Lower leg skin (tissue), 4 donors: ENCODE results near the gene ARFRP1. TPM values are rescaled to one million over a fixed set of nuclear protein-coding genes. Genes with fewer than 3 reads are reported as not detected.

Experiments used
- DNase-seq, 2 donors: peaks; one replicate each; pipeline ENCODE4 v3.0.0-alpha.2; 2019; ENCODE audit warnings: low spot score in 2 of 2
- H3K4me3 ChIP-seq: fragments of 200-600 bp; sonication (generic); 2 replicates; pipeline ENCODE4 v1.5.1; 2017; ENCODE audit warnings: mild to moderate bottlenecking, low read depth; ENCODE audit not compliant: poor library complexity, severe bottlenecking
- CTCF ChIP-seq, 3 donors: fragments of 450-650 bp; IDR thresholded peaks; one replicate each; pipeline ENCODE4 v1.5.1; 2016; ENCODE audit warnings: antibody characterized with exemption in 3 of 3, mild to moderate bottlenecking in 3 of 3, moderate library complexity in 2 of 3
- POLR2A ChIP-seq, 2 donors: fragments of 450-650 bp; IDR thresholded peaks; one replicate each; pipeline ENCODE4 v1.6.1; 2016 to 2017; ENCODE audit warnings: antibody characterized with exemption in 2 of 2, mild to moderate bottlenecking in 1 of 2, moderate library complexity in 1 of 2
- WGBS, 2 donors: methylation state at CpG; one replicate each; pipeline ENCODE4 v1.1.5; 2018; 5-methylcytosine and 5-hydroxymethylcytosine counted together
- intact Hi-C: fragments of 100-400 bp; cut with DNase I; formaldehyde crosslinking; loops from one replicate; pipeline ENCODE4 v1.15.0; 2023; ENCODE audit warnings: low total_unique reads
- total RNA-seq, 4 donors: library from RNA; depleted of rRNA; stranded (reverse); fragments of >200 nt; gene quantifications; one replicate each; pipeline ENCODE4 v1.1.0, GENCODE V29; 2016

The ARFRP1 gene
- total RNA-seq, 4 donors from 2014 or later = 20.7 to 42.6 (median 34.7) TPM

GRCh38 chr20:63656451-63656850 lies 51.3 kb downstream of the ARFRP1 start:
- WGBS, 2 donors = 82 to 95% methylated on average over 3 of the region's 3 CpGs
- no peak overlapping the region for H3K4me3 ChIP-seq
- DNase-seq = no peak
- TF ChIP-seq POLR2A (IDR thresholded peaks at IDR 0.05) (no peak), CTCF (IDR thresholded peaks at IDR 0.05) (no peak)
- intact Hi-C loops = no loop called here

GRCh38 chr20:63655249-63655648 lies 52.5 kb downstream of the ARFRP1 start:
- no peak for TF ChIP-seq CTCF (IDR thresholded peaks at IDR 0.05)
- no peak for TF ChIP-seq POLR2A (IDR thresholded peaks at IDR 0.05)
- intact Hi-C loops = no loop called here
- DNase-seq = peak in 1 of 2 donors; percentile 83
- 43 to 53% methylated on average over 2 to 4 of the region's 4 CpGs for WGBS, 2 donors
- H3K4me3 ChIP-seq = no peak overlapping the region

- intact Hi-C loops = no loop called here
- H3K4me3 ChIP-seq = no peak overlapping the region
- TF ChIP-seq POLR2A (IDR thresholded peaks at IDR 0.05) (no peak), CTCF (IDR thresholded peaks at IDR 0.05) (no peak)
- no peak for DNase-seq
- WGBS, 2 donors = 40 to 49% methylated on average over 14 to 15 of the region's 15 CpGs
Measured at GRCh38 chr20:63653974-63654668, 53.7 kb downstream of the ARFRP1 start.

- DNase-seq = peak; percentile 79 to 97
- 0 to 1% methylated on average over 32 to 58 of the region's 73 CpGs for WGBS, 2 donors
- intact Hi-C loops = no loop called here
- H3K4me3 ChIP-seq = peak within 1 kb of the TSS; percentile 31
- TF ChIP-seq CTCF (IDR thresholded peaks at IDR 0.05) (no peak), POLR2A (IDR thresholded peaks at IDR 0.05) (no peak)
Measured at GRCh38 chr20:63653041-63653973, 54.5 kb downstream of the ARFRP1 start, which contains the start of gene STMN3. Gene STMN3 (minus strand): TSS chr20:63653424. CDS start chr20:63653345, 79 bp downstream.

GRCh38 chr20:63652192-63652980 lies 55.4 kb downstream of the ARFRP1 start:
- DNase-seq = no peak
- WGBS, 2 donors = 0 to 1% methylated on average over 58 to 68 of the region's 91 CpGs
- intact Hi-C loops = no loop called here
- peak overlapping the region; percentile 31 for H3K4me3 ChIP-seq
- TF ChIP-seq POLR2A (IDR thresholded peaks at IDR 0.05) = no peak
- no peak for TF ChIP-seq CTCF (IDR thresholded peaks at IDR 0.05)
